ENCODE results near the gene METTL24. TPM values are rescaled to one million over a fixed set of nuclear protein-coding genes. Genes with fewer than 3 reads are reported as not detected.

Gene METTL24
- total and polyA plus RNA-seq, 3 experiments from 2014 or later, result 0.35 to 0.98 TPM; not detected in 1

- POLR2A ChIA-PET, result no interaction called here
- no peak overlapping the region for H3K27ac ChIP-seq (ENCODE audit: low read depth, low read length)
Measured at GRCh38 chr6:110233770-110234374, 124.3 kb downstream of the METTL24 start.

GRCh38 chr6:110232450-110232849 lies 125.7 kb downstream of the METTL24 start:
- no peak for DNase-seq
- H3K4me1 Mint-ChIP-seq, result peaks cover 12 to 19% (median 16%) of the 10 kb centered on the region in 3 donors
- peaks cover 17 to 50% (median 19%) of the 10 kb centered on the region in 3 donors for H3K36me3 Mint-ChIP-seq
- peaks cover 6% of the 10 kb centered on the region for H3K4me1 ChIP-seq (ENCODE audit: insufficient read depth, low read length)
- POLR2A ChIA-PET, result no interaction called here
- no peaks in the 10 kb centered on the region for H3K27me3 Mint-ChIP-seq
- no peaks in the 10 kb centered on the region for H3K9me3 Mint-ChIP-seq
- no peak overlapping the region for H3K4me3 Mint-ChIP-seq
- H3K36me3 ChIP-seq (ENCODE audit: insufficient read depth, low read length), result peaks cover 18% of the 10 kb centered on the region
- H3K27ac ChIP-seq (ENCODE audit: low read depth, low read length), result no peak overlapping the region
- H3K27me3 ChIP-seq (ENCODE audit: insufficient read depth, low read length, poor library complexity, severe bottlenecking), result no peaks in the 10 kb centered on the region
- peak overlapping the region in 4 of 8 donors; percentile 29 to 66 (median 49) for H3K27ac Mint-ChIP-seq
- CTCF ChIA-PET, result no interaction called here
- H3K9me3 ChIP-seq (ENCODE audit: low read length), result no peaks in the 10 kb centered on the region
- no peak overlapping the region for H3K4me3 ChIP-seq (ENCODE audit: low read length)

More at GRCh38 chr6:110233770-110234374, 124.3 kb downstream of the METTL24 start:
- H3K27ac Mint-ChIP-seq, result peak overlapping the region in 5 of 8 donors; percentile 26 to 79 (median 60)
- Histone ChIP-seq H3K4me3 (ENCODE audit: low read length) (no peak overlapping the region), H3K4me1 (ENCODE audit: insufficient read depth, low read length) (peaks cover 6% of the 10 kb centered on the region), H3K27me3 (ENCODE audit: insufficient read depth, low read length, poor library complexity, severe bottlenecking) (no peaks in the 10 kb centered on the region), H3K36me3 (ENCODE audit: insufficient read depth, low read length) (peaks cover 10% of the 10 kb centered on the region), H3K9me3 (ENCODE audit: low read length) (no peaks in the 10 kb centered on the region)
- CTCF ChIA-PET, result no interaction called here
- peaks cover 12 to 19% (median 16%) of the 10 kb centered on the region in 3 donors for H3K4me1 Mint-ChIP-seq
- DNase-seq, result no peak
- H3K4me3 Mint-ChIP-seq, result peak overlapping the region in 1 of 7 donors; percentile 56
- H3K9me3 Mint-ChIP-seq, result no peaks in the 10 kb centered on the region
- no peaks in the 10 kb centered on the region for H3K27me3 Mint-ChIP-seq
- H3K36me3 Mint-ChIP-seq, result peaks cover 17 to 49% (median 18%) of the 10 kb centered on the region in 3 donors

DNA sequence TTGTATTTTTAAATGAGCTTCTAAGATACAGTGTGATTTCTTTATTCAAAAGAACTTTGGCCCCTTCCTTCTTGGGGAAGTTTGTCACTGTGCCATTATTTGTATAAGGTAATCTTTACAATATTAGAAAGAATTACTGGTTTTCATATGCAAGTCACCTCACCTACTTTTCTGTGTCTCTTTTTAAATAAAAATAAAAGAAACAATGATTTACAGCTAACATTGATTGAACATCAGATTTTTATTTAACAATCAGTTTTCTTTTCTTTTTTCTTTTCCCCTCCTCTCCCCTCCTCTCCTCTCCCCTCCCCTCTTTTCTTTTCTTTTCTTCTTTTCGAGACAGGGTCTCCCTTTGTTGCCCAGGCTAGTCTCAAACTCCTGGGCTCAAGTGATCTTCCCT lies 131.9 kb downstream of the METTL24 start:
- CTCF ChIA-PET, result no interaction called here
- Histone ChIP-seq H3K27ac (ENCODE audit: low read depth, low read length) (no peak overlapping the region), H3K9me3 (ENCODE audit: low read length) (no peaks in the 10 kb centered on the region), H3K4me1 (ENCODE audit: insufficient read depth, low read length) (no peaks in the 10 kb centered on the region), H3K4me3 (ENCODE audit: low read length) (no peak overlapping the region), H3K36me3 (ENCODE audit: insufficient read depth, low read length) (peaks cover 25% of the 10 kb centered on the region), H3K27me3 (ENCODE audit: insufficient read depth, low read length, poor library complexity, severe bottlenecking) (no peaks in the 10 kb centered on the region)
- H3K9me3 Mint-ChIP-seq, result no peaks in the 10 kb centered on the region
- H3K4me1 Mint-ChIP-seq, result no peaks in the 10 kb centered on the region
- DNase-seq, result no peak
- no peaks in the 10 kb centered on the region for H3K27me3 Mint-ChIP-seq
- H3K27ac Mint-ChIP-seq, result peak overlapping the region in 1 of 8 donors; percentile 32
- no peak overlapping the region for H3K4me3 Mint-ChIP-seq
- peaks cover 2 to 73% (median 16%) of the 10 kb centered on the region in 3 donors for H3K36me3 Mint-ChIP-seq
- POLR2A ChIA-PET, result no interaction called here

GRCh38 chr6:110221738-110222137 lies 136.4 kb downstream of the METTL24 start:
- H3K4me3 Mint-ChIP-seq, result no peak overlapping the region
- no peaks in the 10 kb centered on the region for H3K9me3 Mint-ChIP-seq
- Histone ChIP-seq H3K27me3 (ENCODE audit: insufficient read depth, low read length, poor library complexity, severe bottlenecking) (no peaks in the 10 kb centered on the region), H3K36me3 (ENCODE audit: insufficient read depth, low read length) (peaks cover 38% of the 10 kb centered on the region), H3K4me1 (ENCODE audit: insufficient read depth, low read length) (no peaks in the 10 kb centered on the region), H3K9me3 (ENCODE audit: low read length) (no peaks in the 10 kb centered on the region), H3K27ac (ENCODE audit: low read depth, low read length) (no peak overlapping the region), H3K4me3 (ENCODE audit: low read length) (no peak overlapping the region)
- no peaks in the 10 kb centered on the region for H3K27me3 Mint-ChIP-seq
- ChIA-PET CTCF (no interaction called here), POLR2A (no interaction called here)
- peak overlapping the region in 1 of 8 donors; percentile 15 for H3K27ac Mint-ChIP-seq
- H3K36me3 Mint-ChIP-seq, result peaks cover 14 to 82% (median 20%) of the 10 kb centered on the region in 3 donors
- DNase-seq, result no peak
- no peaks in the 10 kb centered on the region for H3K4me1 Mint-ChIP-seq

- no peaks in the 10 kb centered on the region for H3K9me3 ChIP-seq (ENCODE audit: low read length)
- ChIA-PET CTCF (no interaction called here), POLR2A (no interaction called here)
- no peak for DNase-seq
- H3K27ac Mint-ChIP-seq, result no peak overlapping the region
- H3K9me3 Mint-ChIP-seq, result no peaks in the 10 kb centered on the region
- H3K4me1 ChIP-seq (ENCODE audit: insufficient read depth, low read length), result no peaks in the 10 kb centered on the region
- H3K36me3 Mint-ChIP-seq, result peaks cover 11 to 89% (median 26%) of the 10 kb centered on the region in 3 donors
- no peak overlapping the region for H3K27ac ChIP-seq (ENCODE audit: low read depth, low read length)
- H3K4me1 Mint-ChIP-seq, result no peaks in the 10 kb centered on the region
- H3K4me3 ChIP-seq (ENCODE audit: low read length), result no peak overlapping the region
- no peak overlapping the region for H3K4me3 Mint-ChIP-seq
- H3K27me3 ChIP-seq (ENCODE audit: insufficient read depth, low read length, poor library complexity, severe bottlenecking), result no peaks in the 10 kb centered on the region
- H3K36me3 ChIP-seq (ENCODE audit: insufficient read depth, low read length), result peaks cover 52% of the 10 kb centered on the region
- no peaks in the 10 kb centered on the region for H3K27me3 Mint-ChIP-seq
Measured at GRCh38 chr6:110217266-110217665, 140.9 kb downstream of the METTL24 start.

- Mint-ChIP-seq H3K9me3 (no peaks in the 10 kb centered on the region), H3K4me3 (no peak overlapping the region), H3K27me3 (no peaks in the 10 kb centered on the region), H3K27ac (peak overlapping the region in 3 of 8 donors; percentile 2 to 35 (median 18)), H3K4me1 (no peaks in the 10 kb centered on the region), H3K36me3 (peaks cover 11 to 89% (median 34%) of the 10 kb centered on the region in 3 donors)
- H3K4me3 ChIP-seq (ENCODE audit: low read length), result no peak overlapping the region
- H3K27me3 ChIP-seq (ENCODE audit: insufficient read depth, low read length, poor library complexity, severe bottlenecking), result no peaks in the 10 kb centered on the region
- POLR2A ChIA-PET, result no interaction called here
- no peak for DNase-seq
- CTCF ChIA-PET, result no interaction called here
- H3K36me3 ChIP-seq (ENCODE audit: insufficient read depth, low read length), result peaks cover 58% of the 10 kb centered on the region
- H3K4me1 ChIP-seq (ENCODE audit: insufficient read depth, low read length), result no peaks in the 10 kb centered on the region
- no peaks in the 10 kb centered on the region for H3K9me3 ChIP-seq (ENCODE audit: low read length)
- H3K27ac ChIP-seq (ENCODE audit: low read depth, low read length), result no peak overlapping the region
Measured at GRCh38 chr6:110216140-110216539, 142.0 kb downstream of the METTL24 start.

DNA sequence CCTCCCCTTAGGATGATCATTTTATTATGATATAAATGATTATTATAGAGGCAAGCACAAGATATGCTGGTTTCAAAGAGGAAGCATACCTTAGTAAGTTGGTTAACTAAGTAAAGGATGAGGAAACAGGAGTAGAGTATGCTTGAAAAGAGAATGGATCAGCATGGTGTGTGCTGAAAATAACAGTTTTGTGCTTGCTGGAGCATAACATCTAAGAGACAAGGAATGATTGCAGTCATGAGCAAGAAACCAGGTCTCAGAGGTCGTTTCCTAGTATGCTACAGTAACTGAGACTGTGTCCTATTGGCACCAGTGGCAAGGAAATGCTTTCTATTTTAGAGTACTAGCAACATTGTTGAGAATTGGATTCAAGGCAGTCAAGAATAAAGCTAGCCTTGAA lies 143.8 kb downstream of the METTL24 start:
- no peaks in the 10 kb centered on the region for H3K9me3 Mint-ChIP-seq
- peaks cover 2 to 88% (median 29%) of the 10 kb centered on the region in 3 donors for H3K36me3 Mint-ChIP-seq
- H3K4me1 Mint-ChIP-seq, result no peaks in the 10 kb centered on the region
- no peak for DNase-seq
- ChIA-PET POLR2A (no interaction called here), CTCF (interaction anchor here (0.6 to 1.1 kb wide), 3 partner anchors 8 to 33 kb away, joined by 3 read pairs; no protein-coding TSS in a partner anchor)
- peaks cover 57% of the 10 kb centered on the region for H3K36me3 ChIP-seq (ENCODE audit: insufficient read depth, low read length)
- no peaks in the 10 kb centered on the region for H3K27me3 ChIP-seq (ENCODE audit: insufficient read depth, low read length, poor library complexity, severe bottlenecking)
- no peaks in the 10 kb centered on the region for H3K9me3 ChIP-seq (ENCODE audit: low read length)
- peak overlapping the region in 1 of 8 donors; percentile 29 for H3K27ac Mint-ChIP-seq
- no peak overlapping the region for H3K4me3 Mint-ChIP-seq
- H3K4me3 ChIP-seq (ENCODE audit: low read length), result no peak overlapping the region
- no peaks in the 10 kb centered on the region for H3K4me1 ChIP-seq (ENCODE audit: insufficient read depth, low read length)
- H3K27me3 Mint-ChIP-seq, result no peaks in the 10 kb centered on the region
- no peak overlapping the region for H3K27ac ChIP-seq (ENCODE audit: low read depth, low read length)

DNA sequence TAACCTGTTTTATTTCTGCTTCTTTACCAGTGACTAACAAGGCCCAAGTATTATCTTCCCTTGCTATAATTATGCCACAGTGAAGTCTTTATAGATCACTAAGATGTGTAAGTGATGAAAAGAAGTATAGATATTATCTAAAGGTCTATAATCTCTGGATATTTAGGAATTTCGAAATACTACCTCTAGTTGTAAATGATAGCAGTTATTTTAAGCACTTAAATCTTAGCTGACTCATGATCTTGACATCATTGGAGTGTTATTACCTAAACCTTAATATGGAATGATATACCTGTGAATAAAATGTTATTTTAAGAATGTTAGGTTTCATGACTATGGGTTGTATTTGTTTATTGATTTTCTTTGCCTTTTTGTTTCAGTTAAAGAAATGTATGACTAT lies 146.4 kb downstream of the METTL24 start:
- Histone ChIP-seq H3K27me3 (ENCODE audit: insufficient read depth, low read length, poor library complexity, severe bottlenecking) (no peaks in the 10 kb centered on the region), H3K4me3 (ENCODE audit: low read length) (no peak overlapping the region), H3K9me3 (ENCODE audit: low read length) (no peaks in the 10 kb centered on the region), H3K36me3 (ENCODE audit: insufficient read depth, low read length) (peaks cover 47% of the 10 kb centered on the region), H3K4me1 (ENCODE audit: insufficient read depth, low read length) (no peaks in the 10 kb centered on the region), H3K27ac (ENCODE audit: low read depth, low read length) (no peak overlapping the region)
- Mint-ChIP-seq H3K4me1 (no peaks in the 10 kb centered on the region), H3K4me3 (no peak overlapping the region), H3K27ac (no peak overlapping the region), H3K27me3 (no peaks in the 10 kb centered on the region), H3K36me3 (peaks cover 0 to 82% (median 25%) of the 10 kb centered on the region in 3 donors), H3K9me3 (no peaks in the 10 kb centered on the region)
- DNase-seq, result no peak
- ChIA-PET CTCF (no interaction called here), POLR2A (no interaction called here)

All from CD8-positive, alpha-beta memory T cell (primary cell).